Activated B cell treated with CpG ODN at 0.5 μM for 24 hours (primary cell): ENCODE measurements around the gene GRK7. TPM values are rescaled to one million over a fixed set of nuclear protein-coding genes. Genes with fewer than 3 reads are reported as not detected.

Experiments
- ATAC-seq: fragments of 200-7000 bp; cut with Tn5 transposase; one replicate; pipeline ENCODE4 v1.10.0; 2021; ENCODE audit warnings: low read depth, mild to moderate bottlenecking, moderate library complexity
- CTCF ChIA-PET: fragments of 350-600 bp; sonication (Branson Sonifier 250); formaldehyde crosslinking; loops from one replicate; lab custom pipeline; 2021; ENCODE audit warnings: antibody characterized with exemption; lab: Charles Lee
- POLR2A ChIA-PET: fragments of 350-600 bp; sonication (Branson Sonifier 250); formaldehyde crosslinking; loops from one replicate; lab custom pipeline; 2021; ENCODE audit warnings: antibody characterized with exemption; lab: Charles Lee
- DNase-seq: peaks from one replicate; pipeline ENCODE4 v3.0.0; 2022
- H3K27ac Mint-ChIP-seq: one replicate; pipeline ENCODE4 v1.8.0; 2020; ENCODE audit warnings: mixed read lengths
- H3K27me3 Mint-ChIP-seq: one replicate; pipeline ENCODE4 v1.8.0; 2021; ENCODE audit warnings: mixed read lengths
- H3K36me3 Mint-ChIP-seq: one replicate; pipeline ENCODE4 v1.8.0; 2021; ENCODE audit warnings: low read depth, mixed read lengths
- H3K4me1 Mint-ChIP-seq: one replicate; pipeline ENCODE4 v1.8.0; 2021; ENCODE audit warnings: mixed read lengths
- H3K4me3 Mint-ChIP-seq: one replicate; pipeline ENCODE4 v1.8.0; 2020; ENCODE audit warnings: mild to moderate bottlenecking, mixed read lengths
- H3K9me3 Mint-ChIP-seq: one replicate; pipeline ENCODE4 v1.8.0; 2020; ENCODE audit warnings: mixed read lengths
- intact Hi-C: fragments of 100-400 bp; cut with micrococcal nuclease; formaldehyde crosslinking; loops from one replicate; pipeline ENCODE4 v1.15.1; 2024
- total RNA-seq: library from RNA; stranded (reverse); gene quantifications from 2 replicates; pipeline ENCODE4 v1.2.3, GENCODE V29; 2022
- TF ChIP-seq, protein P1 (sequence below): fragments of 200-600 bp; IDR thresholded peaks from one replicate; pipeline ENCODE4 v1.8.0; 2022; ENCODE audit warnings: antibody characterized with exemption, mild to moderate bottlenecking

Gene GRK7
- total RNA-seq, 1 donor from 2014 or later, result not detected

DNA sequence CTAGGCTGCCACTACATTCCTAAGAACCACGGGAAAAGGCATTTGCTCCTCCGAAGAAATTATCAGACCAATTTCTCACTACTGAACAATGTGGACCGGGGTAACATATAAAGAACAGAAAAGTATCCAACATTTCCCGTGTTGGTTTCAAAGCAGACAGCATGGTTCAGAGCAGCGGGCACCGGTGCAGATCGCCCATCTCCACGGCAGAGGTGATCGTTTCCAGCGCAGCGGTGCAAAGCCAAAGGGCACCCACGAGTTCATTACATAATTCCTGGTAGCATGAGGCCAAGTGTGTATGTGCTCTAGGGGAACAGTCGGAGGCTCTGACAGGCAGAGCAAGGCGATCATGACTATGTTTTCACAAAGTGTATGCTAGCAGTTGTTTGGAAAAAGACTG lies 13.2 kb downstream of the GRK7 start:
- Mint-ChIP-seq H3K27me3 (peaks cover 4% of the 10 kb centered on the region), H3K4me1 (no peaks in the 10 kb centered on the region), H3K36me3 (no peaks in the 10 kb centered on the region), H3K27ac (no peak overlapping the region), H3K4me3 (no peak overlapping the region), H3K9me3 (peaks cover 3% of the 10 kb centered on the region)
- CTCF ChIA-PET, result no interaction called here
- DNase-seq (no peak), ATAC-seq (no peak)
- POLR2A ChIA-PET, result no interaction called here
- TF ChIP-seq, protein P1, sequence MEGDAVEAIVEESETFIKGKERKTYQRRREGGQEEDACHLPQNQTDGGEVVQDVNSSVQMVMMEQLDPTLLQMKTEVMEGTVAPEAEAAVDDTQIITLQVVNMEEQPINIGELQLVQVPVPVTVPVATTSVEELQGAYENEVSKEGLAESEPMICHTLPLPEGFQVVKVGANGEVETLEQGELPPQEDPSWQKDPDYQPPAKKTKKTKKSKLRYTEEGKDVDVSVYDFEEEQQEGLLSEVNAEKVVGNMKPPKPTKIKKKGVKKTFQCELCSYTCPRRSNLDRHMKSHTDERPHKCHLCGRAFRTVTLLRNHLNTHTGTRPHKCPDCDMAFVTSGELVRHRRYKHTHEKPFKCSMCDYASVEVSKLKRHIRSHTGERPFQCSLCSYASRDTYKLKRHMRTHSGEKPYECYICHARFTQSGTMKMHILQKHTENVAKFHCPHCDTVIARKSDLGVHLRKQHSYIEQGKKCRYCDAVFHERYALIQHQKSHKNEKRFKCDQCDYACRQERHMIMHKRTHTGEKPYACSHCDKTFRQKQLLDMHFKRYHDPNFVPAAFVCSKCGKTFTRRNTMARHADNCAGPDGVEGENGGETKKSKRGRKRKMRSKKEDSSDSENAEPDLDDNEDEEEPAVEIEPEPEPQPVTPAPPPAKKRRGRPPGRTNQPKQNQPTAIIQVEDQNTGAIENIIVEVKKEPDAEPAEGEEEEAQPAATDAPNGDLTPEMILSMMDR, result no peak
- intact Hi-C loops, result no loop called here

DNA sequence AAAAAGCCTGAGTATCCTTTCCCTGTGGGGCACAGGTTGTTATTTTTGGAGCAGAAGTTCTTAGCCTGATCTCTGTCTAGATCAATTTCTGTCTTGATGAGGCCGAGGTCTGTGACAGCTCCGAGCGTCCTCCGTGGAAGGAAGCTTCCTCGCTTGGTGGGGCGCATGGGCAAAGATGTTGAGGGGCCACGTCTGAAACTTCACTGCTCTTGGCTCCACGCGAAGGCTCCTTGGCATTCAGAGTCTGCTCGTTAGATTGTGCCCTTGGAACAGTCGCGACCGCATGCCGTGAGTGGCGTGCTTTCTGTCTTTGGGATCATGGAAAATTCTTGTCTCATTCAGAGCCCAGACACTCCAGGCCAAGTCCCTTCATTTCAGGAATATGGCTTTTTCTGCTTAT lies 13.7 kb downstream of the GRK7 start:
- no peak overlapping the region for H3K27ac Mint-ChIP-seq
- DNase-seq (no peak), ATAC-seq (no peak)
- peaks cover 3% of the 10 kb centered on the region for H3K9me3 Mint-ChIP-seq
- H3K36me3 Mint-ChIP-seq, result no peaks in the 10 kb centered on the region
- H3K4me3 Mint-ChIP-seq, result no peak overlapping the region
- TF ChIP-seq, protein P1, result no peak
- ChIA-PET CTCF (no interaction called here), POLR2A (no interaction called here)
- peaks cover 4% of the 10 kb centered on the region for H3K27me3 Mint-ChIP-seq
- intact Hi-C loops, result no loop called here
- H3K4me1 Mint-ChIP-seq, result no peaks in the 10 kb centered on the region

DNA sequence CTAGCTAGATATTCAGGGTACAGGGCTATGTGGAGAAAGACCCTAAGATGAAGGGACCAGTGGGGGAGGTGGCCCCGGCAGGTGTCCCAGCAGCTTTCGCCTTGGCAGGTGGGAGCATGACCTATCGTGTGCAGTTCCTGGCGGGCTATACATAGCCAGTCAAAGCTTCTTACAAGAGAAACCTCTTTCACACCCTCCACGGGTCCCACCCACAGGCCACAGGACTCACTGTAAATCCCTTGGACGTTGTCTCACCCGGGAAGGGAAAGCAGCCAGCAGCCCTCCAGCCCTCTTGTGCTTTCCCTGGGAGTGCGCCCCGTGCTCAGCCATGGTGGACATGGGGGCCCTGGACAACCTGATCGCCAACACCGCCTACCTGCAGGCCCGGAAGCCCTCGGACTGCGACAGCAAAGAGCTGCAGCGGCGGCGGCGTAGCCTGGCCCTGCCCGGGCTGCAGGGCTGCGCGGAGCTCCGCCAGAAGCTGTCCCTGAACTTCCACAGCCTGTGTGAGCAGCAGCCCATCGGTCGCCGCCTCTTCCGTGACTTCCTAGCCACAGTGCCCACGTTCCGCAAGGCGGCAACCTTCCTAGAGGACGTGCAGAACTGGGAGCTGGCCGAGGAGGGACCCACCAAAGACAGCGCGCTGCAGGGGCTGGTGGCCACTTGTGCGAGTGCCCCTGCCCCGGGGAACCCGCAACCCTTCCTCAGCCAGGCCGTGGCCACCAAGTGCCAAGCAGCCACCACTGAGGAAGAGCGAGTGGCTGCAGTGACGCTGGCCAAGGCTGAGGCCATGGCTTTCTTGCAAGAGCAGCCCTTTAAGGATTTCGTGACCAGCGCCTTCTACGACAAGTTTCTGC lies 15.0 kb downstream of the GRK7 start:
- H3K27me3 Mint-ChIP-seq, result peaks cover 4% of the 10 kb centered on the region
- H3K4me3 Mint-ChIP-seq, result no peak overlapping the region
- no peak for ATAC-seq
- no peak for DNase-seq
- intact Hi-C loops, result no loop called here
- no peaks in the 10 kb centered on the region for H3K4me1 Mint-ChIP-seq
- TF ChIP-seq, protein P1, result no peak
- H3K9me3 Mint-ChIP-seq, result peaks cover 3% of the 10 kb centered on the region
- H3K36me3 Mint-ChIP-seq, result no peaks in the 10 kb centered on the region
- ChIA-PET POLR2A (no interaction called here), CTCF (no interaction called here)
- H3K27ac Mint-ChIP-seq, result no peak overlapping the region

DNA sequence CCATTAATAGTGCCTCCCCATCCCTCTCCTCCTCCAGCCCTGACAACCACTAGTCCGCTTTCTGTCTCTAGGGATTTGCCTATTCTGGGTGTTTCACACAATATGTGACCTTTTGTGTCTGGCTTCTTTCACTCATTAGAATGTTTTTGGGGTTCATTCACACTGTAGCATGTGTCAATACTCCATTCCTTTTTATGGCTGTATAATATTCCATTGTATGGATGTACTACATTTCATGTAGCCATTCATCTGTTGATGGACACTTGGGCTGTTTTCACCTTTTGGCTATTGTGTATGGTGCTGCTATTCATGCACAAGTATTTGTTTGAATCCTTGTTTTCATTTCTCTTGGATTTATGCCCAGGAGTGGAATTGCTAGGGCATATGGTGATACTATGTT lies 16.5 kb downstream of the GRK7 start:
- CTCF ChIA-PET, result no interaction called here
- Mint-ChIP-seq H3K4me1 (no peaks in the 10 kb centered on the region), H3K36me3 (no peaks in the 10 kb centered on the region), H3K9me3 (peaks cover 3% of the 10 kb centered on the region), H3K27me3 (peaks cover 4% of the 10 kb centered on the region), H3K27ac (no peak overlapping the region), H3K4me3 (no peak overlapping the region)
- intact Hi-C loops, result no loop called here
- DNase-seq (no peak), ATAC-seq (no peak)
- TF ChIP-seq, protein P1, result no peak
- POLR2A ChIA-PET, result no interaction called here

DNA sequence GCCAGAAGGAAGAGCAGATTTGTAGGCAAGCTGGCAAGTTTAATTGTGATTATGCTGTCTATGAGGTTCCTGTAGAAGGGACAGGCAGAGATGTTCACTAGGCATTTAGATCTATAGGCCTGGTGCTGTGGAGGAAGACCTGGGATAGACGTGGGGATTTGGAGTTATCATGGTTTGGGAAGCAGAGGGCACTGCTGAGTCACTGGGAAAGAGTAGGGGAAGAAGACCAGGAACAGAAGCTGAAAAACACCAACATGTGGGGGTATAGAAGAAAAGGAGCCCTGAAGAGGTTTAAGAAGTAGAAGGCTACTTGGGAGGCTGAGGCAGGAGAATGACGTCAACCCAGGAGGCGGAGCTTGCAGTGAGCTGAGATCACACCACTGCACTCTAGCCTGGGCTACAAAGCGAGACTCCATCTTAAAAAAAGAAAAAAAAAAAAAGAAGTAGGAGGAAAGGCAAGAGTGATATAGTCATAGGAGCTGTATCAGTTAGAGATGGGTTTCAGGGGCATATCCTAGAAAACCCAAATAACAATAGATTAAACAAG lies 19.3 kb downstream of the GRK7 start:
- TF ChIP-seq, protein P1, result no peak
- DNase-seq (no peak), ATAC-seq (no peak)
- intact Hi-C loops, result no loop called here
- Mint-ChIP-seq H3K4me3 (no peak overlapping the region), H3K36me3 (no peaks in the 10 kb centered on the region), H3K9me3 (peaks cover 3% of the 10 kb centered on the region), H3K27me3 (peaks cover 4% of the 10 kb centered on the region), H3K4me1 (no peaks in the 10 kb centered on the region), H3K27ac (no peak overlapping the region)
- POLR2A ChIA-PET, result no interaction called here
- CTCF ChIA-PET, result no interaction called here
